Left ventricle myocardium inferior (tissue), 1 donor: ENCODE measurements around the gene GZMB. TPM values are rescaled to one million over a fixed set of nuclear protein-coding genes. Genes with fewer than 3 reads are reported as not detected.

Source experiments
- DNase-seq: peaks from one replicate; pipeline ENCODE4 v3.0.0-alpha.2; 2020
- H3K27ac ChIP-seq: fragments of 200-600 bp; replicated peaks from 2 replicates; pipeline ENCODE4 v1.8.0; 2021
- H3K27me3 ChIP-seq: fragments of 200-600 bp; 2 replicates; pipeline ENCODE4 v1.8.0; 2021; ENCODE audit warnings: low read depth
- H3K36me3 ChIP-seq: fragments of 200-600 bp; 2 replicates; pipeline ENCODE4 v1.8.0; 2021
- H3K4me1 ChIP-seq: fragments of 200-600 bp; 2 replicates; pipeline ENCODE4 v1.8.0; 2021
- H3K4me3 ChIP-seq: fragments of 200-600 bp; 2 replicates; pipeline ENCODE4 v1.8.0; 2021; ENCODE audit warnings: mild to moderate bottlenecking, moderate library complexity
- H3K9me3 ChIP-seq: fragments of 200-600 bp; replicated peaks from 2 replicates; pipeline ENCODE4 v1.8.0; 2021
- CTCF ChIP-seq: fragments of 200-600 bp; IDR thresholded peaks from 2 replicates; pipeline ENCODE4 v1.8.0; 2021; ENCODE audit warnings: antibody characterized with exemption, mild to moderate bottlenecking, borderline replicate concordance
- intact Hi-C: fragments of 100-400 bp; cut with micrococcal nuclease; formaldehyde crosslinking; loops from one replicate; pipeline ENCODE4 v1.11.0; 2022
- total RNA-seq: library from RNA; stranded (reverse); fragmentation: NEBNext Ultra II Directional; extraction: Animal tissue kit (Norgen Biotek cat#: 25700); gene quantifications from one replicate; pipeline ENCODE4 v1.2.1, GENCODE V29; 2021
- donor health status: DM: no; HTN: yes; CAD: no; lungs with severe emphysema.

GZMB gene
- total RNA-seq, 1 donor from 2014 or later = 0.52 TPM

DNA sequence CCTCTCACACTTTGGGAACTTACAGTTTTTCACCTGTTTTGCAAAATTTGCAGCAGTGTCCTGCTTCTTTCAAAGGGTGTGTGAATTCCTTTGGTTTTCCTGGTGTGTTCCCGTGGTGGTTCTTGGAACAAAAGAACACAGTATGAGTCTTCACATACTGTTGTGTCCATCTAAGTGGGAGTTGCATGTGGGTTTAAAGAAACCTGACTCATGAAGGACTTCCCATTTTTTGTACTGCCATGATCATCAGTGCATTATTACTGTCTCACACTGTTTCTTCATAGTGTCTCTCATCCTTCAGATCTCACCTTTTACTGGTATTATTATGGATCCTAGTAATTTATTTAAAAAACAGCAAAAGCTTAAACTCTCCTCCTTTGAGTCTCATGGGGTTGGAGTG, 20.7 kb downstream of the GZMB start:
- Histone ChIP-seq H3K27ac (no peak overlapping the region), H3K27me3 (peaks cover 21% of the 10 kb centered on the region), H3K4me1 (no peaks in the 10 kb centered on the region), H3K36me3 (no peaks in the 10 kb centered on the region), H3K4me3 (no peak overlapping the region), H3K9me3 (peaks cover 9% of the 10 kb centered on the region)
- no peak for DNase-seq
- intact Hi-C loops = no loop called here
- TF ChIP-seq CTCF = no peak

DNA sequence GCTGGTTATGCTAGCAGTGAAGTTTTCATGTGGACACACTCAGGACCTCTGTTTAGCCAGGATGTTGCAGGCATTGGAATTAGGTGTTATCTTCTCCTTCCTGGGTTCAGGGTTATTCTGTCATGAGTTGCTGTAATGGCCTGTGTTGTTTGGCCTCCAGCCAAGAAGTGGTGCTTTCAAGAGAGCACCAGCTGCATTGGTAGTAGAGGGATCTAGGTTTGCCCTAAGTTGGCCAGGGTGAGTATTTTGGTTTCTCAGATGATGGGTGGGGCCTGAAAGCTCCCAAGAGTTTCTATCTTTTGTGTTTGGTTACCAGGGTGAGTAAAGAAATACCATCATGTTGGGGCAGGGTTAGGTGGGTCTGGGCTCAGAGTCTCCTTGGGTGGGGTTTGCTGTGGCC, 21.8 kb downstream of the GZMB start:
- intact Hi-C loops = no loop called here
- H3K27me3 ChIP-seq = peaks cover 21% of the 10 kb centered on the region
- no peak overlapping the region for H3K27ac ChIP-seq
- no peaks in the 10 kb centered on the region for H3K4me1 ChIP-seq
- no peak overlapping the region for H3K4me3 ChIP-seq
- peaks cover 6% of the 10 kb centered on the region for H3K9me3 ChIP-seq
- no peaks in the 10 kb centered on the region for H3K36me3 ChIP-seq
- DNase-seq = no peak
- TF ChIP-seq CTCF = no peak

DNA sequence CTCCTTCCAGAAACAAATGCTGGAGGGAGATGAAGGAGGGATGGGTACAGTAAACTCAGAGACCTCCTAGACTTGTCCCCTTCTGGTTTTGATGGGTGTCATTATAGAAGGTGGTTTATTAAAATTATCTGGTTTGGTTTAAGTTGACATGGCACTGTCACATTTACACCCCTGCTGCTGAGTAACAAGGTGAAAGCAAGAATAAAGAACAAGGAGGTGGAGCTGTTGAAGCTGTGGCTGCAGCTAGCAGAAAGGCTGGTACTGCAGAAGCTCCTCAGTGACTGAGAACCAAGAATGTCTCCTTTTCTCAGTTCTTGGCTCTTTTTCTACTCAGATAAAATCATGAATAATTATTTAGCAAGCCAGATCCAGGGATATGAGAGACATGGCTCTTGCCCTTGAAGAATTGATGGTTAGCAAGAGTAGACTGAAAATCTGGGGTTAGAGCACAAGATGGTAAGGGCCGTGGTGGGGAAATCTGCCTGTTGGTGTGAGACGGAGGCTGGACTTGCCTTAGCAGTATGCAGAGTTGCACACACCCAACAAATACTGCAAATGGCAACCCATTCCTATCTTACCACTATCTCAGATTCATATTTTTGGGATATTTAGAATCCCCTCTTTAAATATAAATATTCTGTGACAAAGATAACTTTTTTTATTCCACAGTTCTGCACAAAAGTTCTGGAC, 24.2 kb downstream of the GZMB start, which contains the start of gene GZMH:
GZMH (minus strand) TSS at position 31 of the 690 bp plus-strand sequence. CDS start 72 bp downstream, outside the sequence.
- DNase-seq = no peak
- Histone ChIP-seq H3K4me3 (no peak within 1 kb of the TSS), H3K9me3 (peaks cover 6% of the 10 kb centered on the region), H3K27me3 (peaks cover 21% of the 10 kb centered on the region), H3K4me1 (no peaks in the 10 kb centered on the region), H3K27ac (no peak within 1 kb of the TSS), H3K36me3 (no peaks in the 10 kb centered on the region)
- no peak for TF ChIP-seq CTCF
- intact Hi-C loops = no loop called here

DNA sequence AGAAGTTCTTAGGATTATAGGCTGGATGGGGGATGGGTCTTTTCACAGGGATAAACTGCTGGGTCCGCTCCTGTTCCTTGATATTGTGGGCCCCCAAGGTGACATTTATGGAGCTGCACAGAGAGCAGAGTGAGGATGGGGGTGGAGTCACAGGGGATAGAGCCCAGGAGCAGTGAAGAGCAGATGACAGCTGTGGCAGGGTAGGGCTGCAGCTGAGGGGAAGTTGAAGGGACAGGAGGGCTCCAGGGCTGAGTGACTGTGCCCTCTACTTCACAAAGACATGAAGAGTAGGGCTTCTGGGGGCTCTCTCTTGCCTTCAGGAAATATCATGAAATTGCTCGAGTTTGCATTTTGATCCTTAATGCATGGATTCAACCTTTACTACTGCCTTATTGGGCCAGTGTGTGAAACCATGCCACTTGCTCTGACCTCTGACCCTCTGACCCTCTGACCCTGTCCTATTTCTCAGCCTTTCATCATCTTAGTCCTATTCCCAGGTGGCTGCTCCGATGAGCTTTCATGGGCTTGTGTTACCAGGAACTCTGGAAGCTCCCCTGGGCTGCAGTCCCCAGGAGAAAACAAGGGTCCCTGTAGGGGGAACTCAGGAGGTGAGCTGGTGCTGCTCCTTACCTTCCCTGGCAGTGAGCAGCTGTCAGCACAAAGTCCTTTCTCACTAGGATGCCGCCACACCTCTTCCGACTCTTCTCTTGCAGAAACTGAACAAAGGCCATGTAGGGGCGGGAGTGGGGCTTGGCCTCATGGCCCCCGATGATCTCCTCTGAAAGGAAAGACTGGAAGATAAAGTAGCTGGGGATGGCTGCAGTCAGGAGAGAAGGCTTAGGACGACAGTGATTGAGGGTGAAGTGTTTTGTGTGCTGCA, 26.1 kb downstream of the GZMB start:
- peaks cover 6% of the 10 kb centered on the region for H3K9me3 ChIP-seq
- H3K27me3 ChIP-seq = peaks cover 15% of the 10 kb centered on the region
- intact Hi-C loops = no loop called here
- H3K36me3 ChIP-seq = no peaks in the 10 kb centered on the region
- no peak overlapping the region for H3K4me3 ChIP-seq
- TF ChIP-seq CTCF = no peak
- no peaks in the 10 kb centered on the region for H3K4me1 ChIP-seq
- no peak for DNase-seq
- no peak overlapping the region for H3K27ac ChIP-seq

- no peak for DNase-seq
- Histone ChIP-seq H3K4me3 (no peak overlapping the region), H3K36me3 (no peaks in the 10 kb centered on the region), H3K27me3 (peaks cover 7% of the 10 kb centered on the region), H3K4me1 (no peaks in the 10 kb centered on the region), H3K27ac (no peak overlapping the region), H3K9me3 (peaks cover 6% of the 10 kb centered on the region)
- TF ChIP-seq CTCF = no peak
- intact Hi-C loops = no loop called here
Observed at GRCh38 chr14:24607081-24607480, 26.9 kb downstream of the GZMB start.
